HepG2 (cell line): ENCODE data around the gene IL17RC. TPM values are rescaled to one million over a fixed set of nuclear protein-coding genes. Genes with fewer than 3 reads are reported as not detected.

ENCODE experiments used
- ARID3A ChIP-seq: IDR thresholded peaks from 2 replicates; pipeline ENCODE4 v1.6.1; 2012; ENCODE audit warnings: low read depth, low read length, improper control_type of control experiment
- CREB3 ChIP-seq: sonication (generic); formaldehyde crosslinking; IDR thresholded peaks from 2 replicates; pipeline ENCODE4 v1.5.0; 2020; ENCODE audit warnings: missing genetic modification reagents
- E2F1 ChIP-seq: sonication (generic); formaldehyde crosslinking; IDR thresholded peaks from 2 replicates; pipeline ENCODE4 v1.5.0; 2020; ENCODE audit warnings: missing genetic modification reagents
- FOXC1 ChIP-seq: sonication (generic); formaldehyde crosslinking; IDR thresholded peaks from 2 replicates; pipeline ENCODE4 v1.8.0; 2022; ENCODE audit warnings: mild to moderate bottlenecking, missing genetic modification reagents, borderline replicate concordance
- FOXK2 ChIP-seq: fragments of 450-650 bp; IDR thresholded peaks from 2 replicates; pipeline ENCODE4 v1.6.1; 2016
- KAT7 ChIP-seq: IDR thresholded peaks from 2 replicates; pipeline ENCODE4 v1.6.1; 2018; ENCODE audit warnings: borderline replicate concordance, missing compliant biosample characterization
- NBN ChIP-seq: fragments of 450-650 bp; conservative IDR thresholded peaks from 2 replicates; pipeline ENCODE4 v1.6.1; 2017
- SMAD9 ChIP-seq: sonication (generic); formaldehyde crosslinking; IDR thresholded peaks from 2 replicates; pipeline ENCODE4 v1.5.1; 2020; ENCODE audit warnings: mild to moderate bottlenecking, missing genetic modification reagents
- TBX3 ChIP-seq: fragments of 450-650 bp; IDR thresholded peaks from 2 replicates; pipeline ENCODE4 v1.6.1; 2017; ENCODE audit warnings: antibody characterized with exemption, mild to moderate bottlenecking, inconsistent platforms, borderline replicate concordance
- ZBTB8A ChIP-seq: sonication (generic); formaldehyde crosslinking; IDR thresholded peaks from 2 replicates; pipeline ENCODE4 v1.4.0; 2020; ENCODE audit warnings: mild to moderate bottlenecking, low read depth, missing genetic modification reagents, borderline replicate concordance
- ZMYM4 ChIP-seq: sonication (generic); formaldehyde crosslinking; IDR thresholded peaks from 2 replicates; pipeline ENCODE4 v1.8.1; 2023; ENCODE audit warnings: mild to moderate bottlenecking, missing genetic modification reagents
- ZNF235 ChIP-seq: sonication (generic); formaldehyde crosslinking; IDR thresholded peaks from 2 replicates; pipeline ENCODE4 v1.8.1; 2023; ENCODE audit warnings: mild to moderate bottlenecking, missing genetic modification reagents, borderline replicate concordance
- ZNF337 ChIP-seq: sonication (generic); formaldehyde crosslinking; IDR thresholded peaks from 2 replicates; pipeline ENCODE4 v1.5.1; 2020; ENCODE audit warnings: missing genetic modification reagents, low read depth, mild to moderate bottlenecking, borderline replicate concordance
- ZSCAN31 ChIP-seq: sonication (generic); formaldehyde crosslinking; IDR thresholded peaks from 2 replicates; pipeline ENCODE4 v1.5.0; 2020; ENCODE audit warnings: low read depth, mild to moderate bottlenecking, missing genetic modification reagents
- ZZZ3 ChIP-seq: sonication (generic); formaldehyde crosslinking; IDR thresholded peaks from 2 replicates; pipeline ENCODE4 v1.4.0; 2020; ENCODE audit warnings: missing genetic modification reagents, mild to moderate bottlenecking, borderline replicate concordance
- polyA plus RNA-seq, 8 experiments: library from polyadenylated mRNA; depleted of rRNA in 3 of 8; stranded (reverse) in 7 of 8; unstranded in 1 of 8; fragments of >200 nt; fragmentation: Illumina TruSeq in 4 of 8; extraction: Trizol in 4 of 8; gene quantifications; 2 replicates each; pipeline versions ENCODE4 v1.2.1 to v1.2.3, GENCODE V29; 2011 to 2016; ENCODE audit warnings: low read depth in 4 of 8, missing spikeins in 1 of 8, mixed read lengths in 1 of 8; ENCODE audit not compliant: insufficient read depth in 1 of 8
- total RNA-seq, 5 experiments: library from RNA; depleted of rRNA; stranded (reverse); fragments of >200 nt; fragmentation: Illumina TruSeq; extraction: Trizol; gene quantifications; 2 replicates each; pipeline ENCODE4 v1.2.3, GENCODE V29; 2016; ENCODE audit warnings: low read depth in 1 of 5
- TF ChIP-seq, protein P1 (sequence below): sonication (generic); formaldehyde crosslinking; IDR thresholded peaks from 2 replicates; pipeline ENCODE4 v1.8.0; 2022; ENCODE audit warnings: missing genetic modification reagents, low read depth, mild to moderate bottlenecking, borderline replicate concordance
- TF ChIP-seq, protein P2 (sequence below): sonication (generic); formaldehyde crosslinking; IDR thresholded peaks from 2 replicates; pipeline ENCODE4 v1.8.0; 2022; ENCODE audit warnings: mild to moderate bottlenecking, missing genetic modification reagents
- TF ChIP-seq, protein P3 (sequence below): IDR thresholded peaks from 2 replicates; pipeline ENCODE4 v1.6.1; 2016; ENCODE audit warnings: mild to moderate bottlenecking
- TF ChIP-seq, protein P4 (sequence below): sonication (generic); formaldehyde crosslinking; conservative IDR thresholded peaks from 2 replicates; pipeline ENCODE4 v1.5.0; 2020; ENCODE audit warnings: missing genetic modification reagents

The IL17RC gene
- total and polyA plus RNA-seq, 2 of the 13 experiments (the other 11 are each of a cell fraction or from before 2014, with no cell fraction given): 20.7 to 24.0 TPM

GRCh38 chr3:9915254-9916141, 1.4 kb upstream of the IL17RC start (continued):
- TF ChIP-seq ZNF235 (no peak), FOXC1 (CRISPR knock-in tag) (peak; percentile 10; the same call in 1 of the 2 replicates), SMAD9 (CRISPR knock-in tag) (0 out of 2 replicates have a peak, but pooled peaks have one; percentile 75), ZBTB8A (no peak), CREB3 (CRISPR knock-in tag) (peak; percentile 95), FOXK2 (no peak), ZMYM4 (no peak; the same call in 1 of the 2 replicates), TBX3 (no peak), ZNF337 (CRISPR knock-in tag) (no peak; the same call in 1 of the 2 replicates), NBN (no peak), ZZZ3 (CRISPR knock-in tag) (no peak), ZSCAN31 (CRISPR knock-in tag) (peak; percentile 15; the same call in 1 of the 2 replicates), E2F1 (CRISPR knock-in tag) (peak; percentile 85), ARID3A (no peak), KAT7 (CRISPR knock-in tag) (0 out of 2 replicates have a peak, but pooled peaks have one; percentile 59)
- TF ChIP-seq, protein P1, sequence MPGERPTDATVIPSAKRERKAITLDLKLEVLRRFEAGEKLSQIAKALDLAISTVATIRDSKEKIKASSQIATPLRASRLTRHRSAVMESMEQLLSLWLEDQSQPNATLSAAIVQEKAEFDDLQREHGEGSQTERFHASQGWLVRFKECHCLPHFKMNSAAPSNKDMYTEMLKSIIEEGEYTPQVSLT (CRISPR knock-in tag): no peak; the same call in 1 of the 2 replicates
- TF ChIP-seq, protein P2, sequence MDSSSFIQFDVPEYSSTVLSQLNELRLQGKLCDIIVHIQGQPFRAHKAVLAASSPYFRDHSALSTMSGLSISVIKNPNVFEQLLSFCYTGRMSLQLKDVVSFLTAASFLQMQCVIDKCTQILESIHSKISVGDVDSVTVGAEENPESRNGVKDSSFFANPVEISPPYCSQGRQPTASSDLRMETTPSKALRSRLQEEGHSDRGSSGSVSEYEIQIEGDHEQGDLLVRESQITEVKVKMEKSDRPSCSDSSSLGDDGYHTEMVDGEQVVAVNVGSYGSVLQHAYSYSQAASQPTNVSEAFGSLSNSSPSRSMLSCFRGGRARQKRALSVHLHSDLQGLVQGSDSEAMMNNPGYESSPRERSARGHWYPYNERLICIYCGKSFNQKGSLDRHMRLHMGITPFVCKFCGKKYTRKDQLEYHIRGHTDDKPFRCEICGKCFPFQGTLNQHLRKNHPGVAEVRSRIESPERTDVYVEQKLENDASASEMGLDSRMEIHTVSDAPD (CRISPR knock-in tag): no peak
- TF ChIP-seq, protein P3, sequence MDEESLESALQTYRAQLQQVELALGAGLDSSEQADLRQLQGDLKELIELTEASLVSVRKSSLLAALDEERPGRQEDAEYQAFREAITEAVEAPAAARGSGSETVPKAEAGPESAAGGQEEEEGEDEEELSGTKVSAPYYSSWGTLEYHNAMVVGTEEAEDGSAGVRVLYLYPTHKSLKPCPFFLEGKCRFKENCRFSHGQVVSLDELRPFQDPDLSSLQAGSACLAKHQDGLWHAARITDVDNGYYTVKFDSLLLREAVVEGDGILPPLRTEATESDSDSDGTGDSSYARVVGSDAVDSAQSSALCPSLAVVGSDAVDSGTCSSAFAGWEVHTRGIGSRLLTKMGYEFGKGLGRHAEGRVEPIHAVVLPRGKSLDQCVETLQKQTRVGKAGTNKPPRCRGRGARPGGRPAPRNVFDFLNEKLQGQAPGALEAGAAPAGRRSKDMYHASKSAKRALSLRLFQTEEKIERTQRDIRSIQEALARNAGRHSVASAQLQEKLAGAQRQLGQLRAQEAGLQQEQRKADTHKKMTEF (CRISPR knock-in tag): peak; percentile 41; the same call in 1 of the 2 replicates
- TF ChIP-seq, protein P4, sequence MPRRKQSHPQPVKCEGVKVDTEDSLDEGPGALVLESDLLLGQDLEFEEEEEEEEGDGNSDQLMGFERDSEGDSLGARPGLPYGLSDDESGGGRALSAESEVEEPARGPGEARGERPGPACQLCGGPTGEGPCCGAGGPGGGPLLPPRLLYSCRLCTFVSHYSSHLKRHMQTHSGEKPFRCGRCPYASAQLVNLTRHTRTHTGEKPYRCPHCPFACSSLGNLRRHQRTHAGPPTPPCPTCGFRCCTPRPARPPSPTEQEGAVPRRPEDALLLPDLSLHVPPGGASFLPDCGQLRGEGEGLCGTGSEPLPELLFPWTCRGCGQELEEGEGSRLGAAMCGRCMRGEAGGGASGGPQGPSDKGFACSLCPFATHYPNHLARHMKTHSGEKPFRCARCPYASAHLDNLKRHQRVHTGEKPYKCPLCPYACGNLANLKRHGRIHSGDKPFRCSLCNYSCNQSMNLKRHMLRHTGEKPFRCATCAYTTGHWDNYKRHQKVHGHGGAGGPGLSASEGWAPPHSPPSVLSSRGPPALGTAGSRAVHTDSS: no peak; the same call in 1 of the 2 replicates
